Stimulated activated naive CD8-positive, alpha-beta T cell treated with anti-CD3 and anti-CD28 coated beads, Interleukin-15, Interleukin-2, amounts not matched to agents 100 ng/mL and 50 ng/mL, for 24 hours (primary cell): ENCODE measurements around the gene ZW10.
A peak's percentile ranks its signal among the peaks of the same experiment; 100 is the strongest.
"Not testable (repeated sequence)": the region's sequence is repeated elsewhere in the genome, so short reads cannot be mapped to it uniquely, and the experiment has no call there.

Experiments used
- H3K27ac Mint-ChIP-seq: one replicate; pipeline ENCODE4 v1.8.0; 2021; ENCODE audit warnings: mild to moderate bottlenecking, mixed read lengths
- H3K27me3 Mint-ChIP-seq: one replicate; pipeline ENCODE4 v1.8.0; 2021; ENCODE audit warnings: mixed read lengths
- H3K36me3 Mint-ChIP-seq: one replicate; pipeline ENCODE4 v1.8.0; 2021; ENCODE audit warnings: low read depth, mixed read lengths
- H3K4me1 Mint-ChIP-seq: one replicate; pipeline ENCODE4 v1.8.0; 2021; ENCODE audit warnings: low read depth, mixed read lengths
- H3K4me3 Mint-ChIP-seq: one replicate; pipeline ENCODE4 v1.8.0; 2021; ENCODE audit warnings: mild to moderate bottlenecking, mixed read lengths
- H3K9me3 Mint-ChIP-seq: one replicate; pipeline ENCODE4 v1.8.0; 2021; ENCODE audit warnings: mixed read lengths

Gene ZW10

GRCh38 chr11:113773416-113774173 is at the start of gene ZW10:
Gene ZW10, minus strand, starts transcription at chr11:113773692. Its CDS starts 26 bp downstream, at chr11:113773666.
- peaks cover 24% of the 10 kb centered on the region for H3K36me3 Mint-ChIP-seq
- peak within 1 kb of the TSS; percentile 93 for H3K4me3 Mint-ChIP-seq
- no peaks in the 10 kb centered on the region for H3K27me3 Mint-ChIP-seq
- H3K9me3 Mint-ChIP-seq = no peaks in the 10 kb centered on the region
- H3K4me1 Mint-ChIP-seq = peaks cover 23% of the 10 kb centered on the region
- peak within 1 kb of the TSS; percentile 95 for H3K27ac Mint-ChIP-seq

DNA sequence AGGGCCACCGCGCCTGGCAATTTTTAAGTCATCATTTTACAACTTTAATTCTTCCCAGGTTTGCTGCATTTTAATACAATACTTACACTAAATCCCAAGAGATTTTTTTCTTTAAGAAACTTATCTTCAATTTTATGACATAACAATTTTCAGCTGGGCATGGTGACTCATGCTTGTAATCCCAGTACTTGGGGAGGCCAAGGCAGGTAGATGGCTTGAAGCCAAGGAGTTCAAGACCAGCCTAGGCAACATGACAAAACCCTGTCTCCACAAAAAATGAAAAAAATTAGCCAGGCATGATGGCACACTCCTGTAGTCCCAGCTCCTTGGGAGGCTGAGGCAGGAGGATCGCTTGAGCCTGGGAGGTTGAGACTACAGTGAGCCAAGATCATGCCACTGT is 44.9 kb upstream of the ZW10 start:
- Mint-ChIP-seq H3K27ac (no peak overlapping the region), H3K4me1 (no peaks in the 10 kb centered on the region), H3K9me3 (no peaks in the 10 kb centered on the region), H3K36me3 (peaks cover 53% of the 10 kb centered on the region), H3K27me3 (no peaks in the 10 kb centered on the region), H3K4me3 (no peak overlapping the region)

- no peaks in the 10 kb centered on the region for H3K9me3 Mint-ChIP-seq
- H3K4me1 Mint-ChIP-seq = no peaks in the 10 kb centered on the region
- H3K27ac Mint-ChIP-seq = no peak overlapping the region
- H3K36me3 Mint-ChIP-seq = peaks cover 51% of the 10 kb centered on the region
- no peaks in the 10 kb centered on the region for H3K27me3 Mint-ChIP-seq
- H3K4me3 Mint-ChIP-seq = no peak overlapping the region
Measured at GRCh38 chr11:113817626-113818025, 44.1 kb upstream of the ZW10 start.

DNA sequence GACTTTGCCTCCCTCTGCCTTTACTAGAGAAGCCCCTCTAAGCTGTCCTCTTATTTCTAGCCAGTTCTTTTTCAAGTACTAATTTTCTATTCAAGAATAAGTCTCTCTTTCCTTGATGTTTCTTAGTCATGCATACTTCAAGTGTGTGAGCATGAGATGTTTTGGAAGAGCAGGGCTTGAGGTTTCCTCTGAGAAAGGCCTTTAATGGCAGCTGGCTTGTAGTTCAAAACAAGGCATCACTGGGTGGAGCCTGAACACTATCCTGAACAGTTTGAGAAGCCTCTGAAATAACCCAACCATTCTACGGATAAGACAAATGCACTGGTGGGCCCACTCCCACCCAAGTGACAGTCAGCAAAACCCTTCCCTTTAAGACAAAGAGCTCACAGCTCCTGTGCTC is 43.7 kb upstream of the ZW10 start:
- H3K4me1 Mint-ChIP-seq = no peaks in the 10 kb centered on the region

DNA sequence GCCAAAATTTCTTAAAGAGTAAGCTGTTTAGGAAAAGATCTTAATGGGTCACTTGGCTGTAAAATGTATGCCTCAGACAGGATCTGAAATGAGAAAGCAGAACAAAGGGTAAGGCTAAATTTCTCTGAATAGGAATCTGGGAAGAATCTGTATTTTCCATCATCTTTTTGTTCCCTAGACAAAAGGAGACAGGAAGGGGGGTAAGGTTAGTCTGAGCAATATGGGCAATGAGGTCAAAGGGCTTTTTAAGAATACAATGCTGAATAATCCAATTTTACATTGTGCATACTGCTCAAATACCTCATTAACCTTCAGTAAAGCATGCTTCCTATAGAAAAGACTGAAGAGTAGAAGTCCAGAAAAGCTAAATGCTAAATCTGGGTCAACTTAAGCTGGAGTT is 40.7 kb upstream of the ZW10 start:
- Mint-ChIP-seq H3K27me3 (no peaks in the 10 kb centered on the region), H3K9me3 (no peaks in the 10 kb centered on the region), H3K4me1 (no peaks in the 10 kb centered on the region), H3K4me3 (no peak overlapping the region), H3K27ac (no peak overlapping the region), H3K36me3 (peaks cover 49% of the 10 kb centered on the region)

More for the DNA sequence above, 43.7 kb upstream of the ZW10 start:
- Mint-ChIP-seq H3K9me3 (no peaks in the 10 kb centered on the region), H3K4me3 (no peak overlapping the region), H3K36me3 (peaks cover 53% of the 10 kb centered on the region), H3K27ac (no peak overlapping the region), H3K27me3 (no peaks in the 10 kb centered on the region)

DNA sequence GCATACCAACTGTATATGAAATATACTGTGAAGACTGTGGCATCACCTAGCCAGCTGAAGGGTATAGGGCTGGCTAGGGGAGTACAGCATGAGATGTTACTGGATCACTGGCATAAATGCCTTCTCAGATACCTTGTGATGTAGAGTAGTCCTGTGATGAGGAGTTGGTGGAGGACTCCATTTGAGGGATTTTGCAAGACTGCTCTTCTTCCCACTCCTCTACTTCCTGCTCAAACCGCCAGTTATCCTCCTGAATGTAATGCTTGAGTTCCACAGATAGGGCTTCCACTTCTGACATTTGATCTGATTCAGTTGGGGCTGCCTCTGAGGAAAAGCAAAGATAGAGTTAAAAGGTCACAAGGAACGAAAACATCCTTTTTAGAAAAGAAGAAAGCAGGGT is 35.4 kb upstream of the ZW10 start:
- peaks cover 53% of the 10 kb centered on the region for H3K36me3 Mint-ChIP-seq
- H3K27me3 Mint-ChIP-seq = no peaks in the 10 kb centered on the region
- H3K4me3 Mint-ChIP-seq = no peak overlapping the region
- H3K9me3 Mint-ChIP-seq = no peaks in the 10 kb centered on the region
- H3K27ac Mint-ChIP-seq = no peak overlapping the region
- H3K4me1 Mint-ChIP-seq = no peaks in the 10 kb centered on the region

- no peak overlapping the region for H3K4me3 Mint-ChIP-seq
- H3K36me3 Mint-ChIP-seq = peaks cover 49% of the 10 kb centered on the region
- no peaks in the 10 kb centered on the region for H3K27me3 Mint-ChIP-seq
- no peaks in the 10 kb centered on the region for H3K4me1 Mint-ChIP-seq
- H3K27ac Mint-ChIP-seq = no peak overlapping the region
- H3K9me3 Mint-ChIP-seq = no peaks in the 10 kb centered on the region
Measured at GRCh38 chr11:113806406-113806805, 32.9 kb upstream of the ZW10 start.

GRCh38 chr11:113805640-113806039 is 32.1 kb upstream of the ZW10 start:
- H3K4me3 Mint-ChIP-seq = no peak overlapping the region
- no peaks in the 10 kb centered on the region for H3K27me3 Mint-ChIP-seq
- no peaks in the 10 kb centered on the region for H3K9me3 Mint-ChIP-seq
- H3K36me3 Mint-ChIP-seq = peaks cover 52% of the 10 kb centered on the region
- no peak overlapping the region for H3K27ac Mint-ChIP-seq
- H3K4me1 Mint-ChIP-seq = no peaks in the 10 kb centered on the region

DNA sequence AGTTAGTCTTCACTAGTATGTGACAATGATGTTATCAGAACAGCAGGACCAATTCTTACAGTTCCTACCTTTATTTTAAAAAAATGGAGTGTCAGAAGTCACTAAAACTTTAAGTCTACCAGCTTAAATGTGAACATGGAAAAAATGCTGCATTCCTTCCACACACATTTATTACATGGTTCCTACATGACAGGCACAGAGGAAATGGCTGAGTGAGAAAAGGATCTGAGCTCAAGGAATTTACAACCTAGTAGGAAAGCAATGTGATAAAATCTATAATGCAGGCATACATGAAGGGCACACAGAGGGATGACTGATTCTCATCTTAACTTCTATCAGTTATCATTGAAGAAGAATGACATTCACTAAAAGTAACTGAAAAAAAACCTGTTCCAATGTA is 29.1 kb upstream of the ZW10 start:
- no peaks in the 10 kb centered on the region for H3K27me3 Mint-ChIP-seq
- H3K9me3 Mint-ChIP-seq = no peaks in the 10 kb centered on the region
- H3K4me3 Mint-ChIP-seq = no peak overlapping the region
- no peak overlapping the region for H3K27ac Mint-ChIP-seq
- H3K4me1 Mint-ChIP-seq = no peaks in the 10 kb centered on the region
- H3K36me3 Mint-ChIP-seq = peaks cover 52% of the 10 kb centered on the region

DNA sequence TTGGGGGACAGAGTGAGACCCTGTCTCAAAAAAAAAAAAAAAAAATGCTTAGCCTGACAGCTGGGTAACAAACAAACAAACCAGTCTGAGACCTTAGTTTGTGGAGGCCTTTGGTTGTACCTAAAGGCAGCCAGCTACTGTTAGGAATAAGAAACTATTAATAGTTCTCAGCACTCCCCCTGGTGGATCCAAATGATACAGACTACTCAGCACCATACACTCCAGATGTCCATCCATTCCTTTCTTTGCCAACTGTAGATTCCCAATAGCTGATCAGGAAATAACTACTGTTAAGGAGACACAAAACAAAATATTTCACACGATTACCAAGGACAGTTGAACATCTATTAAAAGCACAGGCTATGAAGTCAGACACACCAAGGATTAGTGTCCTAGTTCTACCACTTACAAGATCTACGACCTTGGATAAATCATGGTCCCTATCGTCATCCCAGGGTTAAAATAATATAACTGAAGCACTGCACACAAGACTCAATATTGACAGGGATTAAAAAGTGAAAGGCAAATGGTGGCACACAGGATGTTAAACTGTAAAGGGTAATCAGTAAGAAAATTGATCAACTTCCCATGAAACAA is 23.3 kb upstream of the ZW10 start:
- Mint-ChIP-seq H3K36me3 (peaks cover 24% of the 10 kb centered on the region), H3K4me3 (no peak overlapping the region), H3K27ac (no peak overlapping the region), H3K9me3 (no peaks in the 10 kb centered on the region), H3K4me1 (no peaks in the 10 kb centered on the region), H3K27me3 (no peaks in the 10 kb centered on the region)

- peaks cover 8% of the 10 kb centered on the region for H3K27me3 Mint-ChIP-seq
- H3K4me3 Mint-ChIP-seq = no peak overlapping the region
- H3K9me3 Mint-ChIP-seq = no peaks in the 10 kb centered on the region
- H3K36me3 Mint-ChIP-seq = no peaks in the 10 kb centered on the region
- no peaks in the 10 kb centered on the region for H3K4me1 Mint-ChIP-seq
- H3K27ac Mint-ChIP-seq = no peak overlapping the region
Measured at GRCh38 chr11:113789675-113790320, 16.3 kb upstream of the ZW10 start.

DNA sequence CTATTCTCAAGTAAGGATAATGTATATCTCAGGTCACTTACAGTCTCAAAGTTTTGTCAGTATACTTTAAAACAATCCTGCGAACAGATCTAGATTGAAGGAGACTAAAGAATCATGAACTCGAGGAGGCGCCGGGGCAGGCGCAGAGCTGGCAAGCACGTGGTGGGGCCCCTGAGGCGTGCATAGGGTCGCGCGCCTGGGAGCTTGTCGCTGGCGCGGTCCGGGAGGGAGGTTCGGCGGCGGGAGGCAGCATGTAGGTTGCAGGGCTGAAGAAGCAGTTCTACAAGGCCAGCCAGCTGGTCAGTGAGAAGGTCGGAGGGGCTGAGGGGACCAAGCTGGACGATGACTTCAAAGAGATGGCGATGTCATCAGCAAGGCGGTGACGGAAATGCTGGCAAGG is 15.5 kb upstream of the ZW10 start:
- not testable (repeated sequence) for H3K4me3 Mint-ChIP-seq, H3K27ac Mint-ChIP-seq, H3K4me1 Mint-ChIP-seq, H3K9me3 Mint-ChIP-seq, H3K36me3 Mint-ChIP-seq
- H3K27me3 Mint-ChIP-seq = peaks cover 14% of the 10 kb centered on the region

DNA sequence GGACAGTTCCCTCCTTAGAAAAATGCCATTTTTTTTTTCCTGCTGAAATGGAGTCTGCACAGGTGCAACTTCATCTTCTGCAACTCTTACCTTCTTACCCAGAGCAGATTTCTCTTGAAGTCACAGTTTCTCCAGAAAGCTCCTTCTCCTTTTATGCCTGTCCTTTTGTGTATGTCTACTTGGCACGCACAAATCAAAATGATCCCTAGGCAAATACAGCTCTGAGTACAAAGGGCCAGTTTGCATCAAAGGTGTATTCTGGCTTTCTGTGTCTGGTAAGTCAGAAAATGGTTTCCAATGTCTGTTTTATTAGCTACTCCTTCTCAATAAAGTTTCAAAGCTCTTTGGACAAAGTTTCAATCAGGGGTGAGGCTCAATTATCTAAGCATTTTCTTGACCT is 8.6 kb upstream of the ZW10 start:
- peaks cover 16% of the 10 kb centered on the region for H3K27me3 Mint-ChIP-seq
- H3K9me3 Mint-ChIP-seq = no peaks in the 10 kb centered on the region
- H3K27ac Mint-ChIP-seq = no peak overlapping the region
- no peak overlapping the region for H3K4me3 Mint-ChIP-seq
- H3K4me1 Mint-ChIP-seq = no peaks in the 10 kb centered on the region
- no peaks in the 10 kb centered on the region for H3K36me3 Mint-ChIP-seq

DNA sequence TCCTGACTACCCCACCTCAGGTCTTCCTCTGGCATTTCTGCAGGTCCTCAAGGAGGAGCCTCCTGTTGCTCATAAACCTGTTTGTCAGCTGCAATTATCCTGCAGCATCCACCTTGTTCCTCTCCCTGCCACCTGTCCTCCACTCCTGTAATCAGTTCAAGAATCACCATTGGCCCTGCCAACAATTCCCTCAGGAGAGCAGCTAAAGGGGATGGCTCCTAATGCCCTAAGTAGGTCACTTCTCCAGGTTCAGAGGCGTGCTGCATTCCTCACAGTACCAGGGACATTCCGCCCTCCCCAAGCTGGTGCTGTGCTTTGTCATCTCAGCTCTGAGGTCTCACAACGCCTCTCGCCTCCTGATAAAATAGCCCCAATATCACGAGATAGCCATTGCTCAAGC is 8.2 kb upstream of the ZW10 start:
- no peaks in the 10 kb centered on the region for H3K9me3 Mint-ChIP-seq
- no peak overlapping the region for H3K27ac Mint-ChIP-seq
- H3K36me3 Mint-ChIP-seq = no peaks in the 10 kb centered on the region
- peaks cover 16% of the 10 kb centered on the region for H3K27me3 Mint-ChIP-seq
- no peaks in the 10 kb centered on the region for H3K4me1 Mint-ChIP-seq
- H3K4me3 Mint-ChIP-seq = no peak overlapping the region

DNA sequence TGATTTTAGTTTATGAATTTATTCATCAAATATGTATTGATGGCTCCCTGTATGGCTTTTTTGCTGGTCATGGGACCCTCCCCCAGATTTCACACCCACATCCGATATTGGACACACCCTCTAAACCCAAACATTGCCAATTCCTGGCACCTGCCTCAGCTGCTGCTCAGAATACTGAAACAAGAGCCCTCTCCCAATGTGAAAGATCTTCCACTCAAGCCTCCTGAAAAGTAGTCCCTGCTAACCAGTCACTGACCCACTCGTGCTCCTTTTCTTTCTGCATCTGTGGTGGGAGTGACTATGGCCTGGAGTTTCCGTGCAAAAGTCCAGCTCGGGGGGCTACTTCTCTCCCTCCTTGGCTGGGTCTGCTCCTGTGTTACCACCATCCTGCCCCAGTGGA is 6.0 kb upstream of the ZW10 start, which contains the start of gene CLDN25:
Gene CLDN25 (plus strand): TSS at position 301 of the 400 bp plus-strand sequence. CDS start 0 bp downstream, at position 301.
- Mint-ChIP-seq H3K9me3 (no peaks in the 10 kb centered on the region), H3K4me1 (no peaks in the 10 kb centered on the region), H3K36me3 (no peaks in the 10 kb centered on the region), H3K27me3 (peaks cover 10% of the 10 kb centered on the region), H3K27ac (no peak within 1 kb of the TSS), H3K4me3 (no peak within 1 kb of the TSS)
